Colonic mucosa (tissue), 4 donors: ENCODE data around the gene EIF5. TPM values are rescaled to one million over a fixed set of nuclear protein-coding genes. Genes with fewer than 3 reads are reported as not detected.

Experiments
- DNase-seq: peaks from one replicate; pipeline ENCODE4 v3.0.0-alpha.2; 2020
- H3K27ac ChIP-seq: fragments of 200-600 bp; one replicate; pipeline ENCODE4 v1.8.0; 2021
- H3K27me3 ChIP-seq: fragments of 200-600 bp; one replicate; pipeline ENCODE4 v1.8.0; 2021
- H3K36me3 ChIP-seq: fragments of 200-600 bp; one replicate; pipeline ENCODE4 v1.8.0; 2021
- H3K4me1 ChIP-seq: fragments of 200-600 bp; one replicate; pipeline ENCODE4 v1.8.0; 2021; ENCODE audit warnings: mild to moderate bottlenecking
- H3K4me3 ChIP-seq: fragments of 200-600 bp; one replicate; pipeline ENCODE4 v1.8.0; 2021
- H3K9ac ChIP-seq, 2 donors: one replicate each; pipeline ENCODE4 v1.7.0; 2013; ENCODE audit warnings: control low read depth in 2 of 2, low read depth in 2 of 2, low read length in 2 of 2
- H3K9me3 ChIP-seq: fragments of 200-600 bp; one replicate; pipeline ENCODE4 v1.8.0; 2021
- CTCF ChIP-seq: fragments of 200-600 bp; IDR thresholded peaks from one replicate; pipeline ENCODE4 v1.8.0; 2022; ENCODE audit warnings: antibody characterized with exemption, mild to moderate bottlenecking
- intact Hi-C: fragments of 100-400 bp; cut with DNase I; formaldehyde crosslinking; loops from one replicate; pipeline ENCODE4 v1.14.1; 2022
- total RNA-seq, 2 donors: library from RNA; stranded (reverse); fragmentation: NEBNext Ultra II Directional in 1 of 2; extraction: Animal tissue kit (Norgen Biotek cat#: 25700) in 1 of 2; gene quantifications; one replicate each; pipeline ENCODE4 v1.2.1, GENCODE V29; 2021
- donor health status: healthy.
- donor health status: DM: no; HTN: no; CAD: no.
- donor health status: DM: no; HTN: no; CAD: no.

Gene EIF5
- total RNA-seq, 2 donors from 2014 or later: 169 to 265 TPM

GRCh38 chr14:103315941-103316340 is 18.1 kb upstream of the EIF5 start:
- TF ChIP-seq CTCF: no peak
- Histone ChIP-seq H3K4me1 (no peaks in the 10 kb centered on the region), H3K27ac (no peak overlapping the region), H3K36me3 (no peaks in the 10 kb centered on the region), H3K27me3 (no peaks in the 10 kb centered on the region), H3K9me3 (no peaks in the 10 kb centered on the region), H3K4me3 (no peak overlapping the region), H3K9ac (no peak overlapping the region)
- intact Hi-C loops: no loop called here
- no peak for DNase-seq

- H3K9me3 ChIP-seq: no peaks in the 10 kb centered on the region
- intact Hi-C loops: no loop called here
- H3K36me3 ChIP-seq: no peaks in the 10 kb centered on the region
- no peak overlapping the region for H3K27ac ChIP-seq
- H3K27me3 ChIP-seq: no peaks in the 10 kb centered on the region
- no peak overlapping the region for H3K4me3 ChIP-seq
- DNase-seq: no peak
- H3K9ac ChIP-seq: no peak overlapping the region
- no peaks in the 10 kb centered on the region for H3K4me1 ChIP-seq
- TF ChIP-seq CTCF: no peak
These were observed 17.3 kb upstream of the EIF5 start for GRCh38 chr14:103316721-103317121.

- H3K4me1 ChIP-seq: no peaks in the 10 kb centered on the region
- no peak for TF ChIP-seq CTCF
- intact Hi-C loops: no loop called here
- H3K36me3 ChIP-seq: no peaks in the 10 kb centered on the region
- no peak overlapping the region for H3K27ac ChIP-seq
- H3K27me3 ChIP-seq: no peaks in the 10 kb centered on the region
- H3K9ac ChIP-seq: no peak overlapping the region
- no peaks in the 10 kb centered on the region for H3K9me3 ChIP-seq
- no peak overlapping the region for H3K4me3 ChIP-seq
- no peak for DNase-seq
These were observed 16.8 kb upstream of the EIF5 start for GRCh38 chr14:103317251-103317650.

DNA sequence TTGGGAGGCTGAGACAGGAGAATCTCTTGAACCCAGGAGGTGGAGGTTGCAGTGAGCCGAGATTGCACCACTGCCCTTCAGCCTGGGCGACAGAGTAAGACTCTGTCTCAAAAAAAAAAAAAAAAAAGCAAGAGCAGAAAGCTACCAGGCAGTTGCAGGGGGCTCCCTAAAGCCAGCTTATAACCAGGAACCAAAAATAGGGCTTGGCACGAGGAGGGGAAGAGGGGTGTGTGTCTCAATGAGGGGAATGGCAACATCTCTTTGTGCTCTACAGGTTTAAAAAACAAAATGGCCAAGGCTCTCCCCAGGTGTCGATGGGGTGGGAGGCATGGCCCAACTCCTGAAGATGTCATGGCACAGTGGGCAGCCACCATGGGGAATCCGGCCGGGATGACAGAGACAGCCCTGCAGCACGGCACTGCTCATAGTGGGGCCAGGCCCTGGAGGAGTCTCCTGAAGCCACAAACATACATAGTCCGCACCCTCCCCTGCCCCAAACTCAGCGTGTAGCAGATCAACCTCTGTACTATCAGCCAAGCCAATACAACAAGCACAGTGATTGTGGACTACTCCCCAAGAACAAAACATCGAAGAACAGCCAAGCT is 16.0 kb upstream of the EIF5 start:
- Histone ChIP-seq H3K4me1 (no peaks in the 10 kb centered on the region), H3K27ac (no peak overlapping the region), H3K27me3 (no peaks in the 10 kb centered on the region), H3K36me3 (no peaks in the 10 kb centered on the region), H3K4me3 (no peak overlapping the region), H3K9me3 (no peaks in the 10 kb centered on the region), H3K9ac (no peak overlapping the region)
- no peak for DNase-seq
- no peak for TF ChIP-seq CTCF
- intact Hi-C loops: no loop called here

- Histone ChIP-seq H3K4me1 (no peaks in the 10 kb centered on the region), H3K9ac (no peak overlapping the region), H3K4me3 (no peak overlapping the region), H3K36me3 (no peaks in the 10 kb centered on the region), H3K27ac (no peak overlapping the region), H3K27me3 (no peaks in the 10 kb centered on the region), H3K9me3 (no peaks in the 10 kb centered on the region)
- intact Hi-C loops: no loop called here
- no peak for TF ChIP-seq CTCF
- DNase-seq: no peak
These were observed 15.2 kb upstream of the EIF5 start for GRCh38 chr14:103318750-103319419.
